AG08396 (cell line): ENCODE data around the gene ACOT2.
"Not testable (repeated sequence)": the region's sequence is repeated elsewhere in the genome, so short reads cannot be mapped to it uniquely, and the experiment has no call there.

Source experiments
- DNase-seq: peaks from one replicate; pipeline ENCODE4 v3.0.0; 2012; ENCODE audit warnings: low spot score, mixed read lengths

The ACOT2 gene, protein sequence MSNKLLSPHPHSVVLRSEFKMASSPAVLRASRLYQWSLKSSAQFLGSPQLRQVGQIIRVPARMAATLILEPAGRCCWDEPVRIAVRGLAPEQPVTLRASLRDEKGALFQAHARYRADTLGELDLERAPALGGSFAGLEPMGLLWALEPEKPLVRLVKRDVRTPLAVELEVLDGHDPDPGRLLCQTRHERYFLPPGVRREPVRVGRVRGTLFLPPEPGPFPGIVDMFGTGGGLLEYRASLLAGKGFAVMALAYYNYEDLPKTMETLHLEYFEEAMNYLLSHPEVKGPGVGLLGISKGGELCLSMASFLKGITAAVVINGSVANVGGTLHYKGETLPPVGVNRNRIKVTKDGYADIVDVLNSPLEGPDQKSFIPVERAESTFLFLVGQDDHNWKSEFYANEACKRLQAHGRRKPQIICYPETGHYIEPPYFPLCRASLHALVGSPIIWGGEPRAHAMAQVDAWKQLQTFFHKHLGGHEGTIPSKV

DNA sequence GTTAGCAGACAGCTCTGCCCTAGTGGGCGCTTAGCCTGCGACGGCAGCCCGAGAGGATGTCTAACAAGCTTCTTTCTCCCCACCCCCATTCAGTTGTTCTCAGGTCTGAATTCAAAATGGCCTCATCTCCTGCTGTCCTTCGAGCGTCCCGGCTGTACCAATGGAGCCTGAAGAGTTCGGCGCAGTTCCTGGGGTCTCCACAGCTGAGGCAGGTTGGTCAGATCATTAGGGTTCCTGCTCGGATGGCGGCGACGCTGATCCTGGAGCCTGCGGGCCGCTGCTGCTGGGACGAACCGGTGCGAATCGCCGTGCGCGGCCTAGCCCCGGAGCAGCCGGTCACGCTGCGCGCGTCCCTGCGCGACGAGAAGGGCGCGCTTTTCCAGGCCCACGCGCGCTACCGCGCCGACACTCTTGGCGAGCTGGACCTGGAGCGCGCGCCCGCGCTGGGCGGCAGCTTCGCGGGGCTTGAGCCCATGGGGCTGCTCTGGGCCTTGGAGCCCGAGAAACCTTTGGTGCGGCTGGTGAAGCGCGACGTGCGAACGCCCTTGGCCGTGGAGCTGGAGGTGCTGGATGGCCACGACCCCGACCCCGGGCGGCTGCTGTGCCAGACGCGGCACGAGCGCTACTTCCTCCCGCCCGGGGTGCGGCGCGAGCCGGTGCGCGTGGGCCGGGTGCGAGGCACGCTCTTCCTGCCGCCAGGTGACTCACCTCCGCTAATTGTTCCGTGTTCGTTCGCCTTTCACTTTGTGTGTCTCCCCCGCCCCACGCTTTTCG lies at the start of gene ACOT2:
Gene ACOT2, plus strand, starts transcription at position 29 of the 774 bp plus-strand sequence. Its CDS starts 28 bp downstream, at position 57.
- peak; percentile 90 for DNase-seq

DNA sequence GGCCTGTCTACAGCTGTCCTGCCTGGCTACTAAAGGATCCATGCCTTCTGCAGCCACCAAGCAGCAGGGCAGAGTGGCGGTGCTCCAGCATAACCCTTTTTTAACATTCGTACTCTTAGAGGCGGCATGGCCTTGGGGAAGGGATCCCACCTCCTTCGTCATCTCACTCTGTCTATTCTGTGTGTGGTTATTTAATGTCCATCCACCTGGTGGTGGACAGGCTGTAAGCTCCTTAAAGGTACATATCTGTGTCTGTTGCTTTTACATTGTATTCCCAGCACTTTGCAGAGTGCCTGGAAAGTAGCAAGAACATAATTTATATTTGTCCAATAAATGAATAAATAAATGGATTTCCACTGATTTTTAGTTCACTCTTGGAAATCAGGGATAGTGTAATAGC lies 47.8 kb upstream of the ACOT2 start:
- no peak for DNase-seq

DNA sequence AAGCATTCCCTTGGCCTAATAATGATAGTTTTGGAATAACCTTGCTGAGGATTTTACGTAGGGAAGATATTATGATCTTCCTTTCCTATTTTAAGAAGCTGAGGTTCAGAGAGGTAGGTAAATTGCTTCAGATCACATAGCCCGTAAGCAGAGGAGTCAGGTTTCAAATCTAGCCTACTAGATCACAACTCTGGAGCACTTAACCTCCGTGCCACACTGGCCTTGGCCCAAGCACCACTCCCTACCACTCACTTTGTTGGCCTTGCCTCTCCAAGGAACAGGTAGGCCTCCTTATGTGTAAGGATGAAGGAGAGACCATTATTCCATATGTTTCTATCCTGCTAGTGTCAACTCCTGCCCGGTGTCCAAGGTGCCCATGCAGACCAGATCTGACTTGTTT lies 44.5 kb upstream of the ACOT2 start:
- DNase-seq: no peak

DNA sequence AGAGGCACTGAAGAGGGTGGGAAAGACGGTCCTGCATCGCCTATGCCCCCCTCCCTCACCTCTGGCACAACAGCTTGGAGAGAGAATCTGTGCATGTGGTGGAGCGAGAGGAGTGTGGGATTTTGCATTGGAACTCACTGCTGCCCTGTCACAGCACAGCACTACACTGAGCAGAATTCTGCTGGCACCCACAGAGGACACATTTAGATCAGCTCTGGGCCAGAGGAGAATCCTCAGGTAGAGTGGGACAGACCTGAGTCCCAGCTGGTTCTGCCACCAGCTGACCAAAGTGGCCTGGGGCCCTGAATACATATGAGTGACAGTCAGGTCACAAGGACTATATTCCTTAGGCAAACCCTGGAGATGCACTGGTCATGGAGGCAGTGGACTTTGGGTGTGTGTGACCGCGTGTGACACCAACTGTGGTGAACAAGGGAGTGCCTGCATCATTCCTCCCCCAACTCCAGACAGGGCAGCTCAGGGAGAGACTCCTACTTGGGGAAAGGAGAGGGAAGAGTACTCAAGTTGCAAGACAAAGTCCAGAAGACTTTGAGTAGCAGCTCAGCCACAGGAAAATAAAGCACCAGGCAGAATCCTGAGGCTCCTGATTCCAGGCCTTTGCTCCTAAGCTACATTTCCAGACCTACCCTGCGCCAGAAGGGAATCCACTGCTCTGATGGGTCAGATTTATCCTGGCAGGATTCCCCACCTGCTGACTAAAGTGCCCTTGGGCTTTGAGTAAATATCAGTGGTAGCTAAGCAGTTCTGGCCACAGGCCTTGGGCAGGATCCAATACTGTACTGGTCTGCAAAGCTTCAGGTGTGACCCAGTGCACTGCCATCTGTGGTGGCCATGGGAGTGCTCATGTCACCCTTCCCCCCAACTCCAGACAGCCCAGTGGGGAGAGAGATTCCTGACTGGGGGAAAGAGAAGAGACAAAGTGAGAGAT lies 42.7 kb upstream of the ACOT2 start:
- DNase-seq: no peak

DNA sequence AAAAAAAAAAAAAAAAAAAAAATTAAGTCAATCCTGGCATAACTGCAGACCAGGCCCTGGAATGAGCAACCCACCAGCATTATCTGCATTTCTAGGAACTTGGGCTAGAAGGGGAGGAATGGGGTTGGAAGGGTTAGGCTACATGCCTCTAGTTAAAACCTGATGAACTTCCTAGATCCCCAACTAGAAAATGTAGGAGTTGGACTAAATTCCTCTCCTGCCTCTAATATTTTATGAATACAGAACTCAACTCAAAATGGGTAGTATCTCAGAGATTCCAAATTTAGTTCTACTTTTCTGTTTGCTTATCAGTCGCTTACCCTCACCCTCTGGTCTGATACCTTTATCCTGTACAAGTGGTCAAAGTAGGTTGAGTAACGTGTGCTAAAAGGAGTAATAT lies 39.7 kb upstream of the ACOT2 start:
- DNase-seq: not testable (repeated sequence)

DNA sequence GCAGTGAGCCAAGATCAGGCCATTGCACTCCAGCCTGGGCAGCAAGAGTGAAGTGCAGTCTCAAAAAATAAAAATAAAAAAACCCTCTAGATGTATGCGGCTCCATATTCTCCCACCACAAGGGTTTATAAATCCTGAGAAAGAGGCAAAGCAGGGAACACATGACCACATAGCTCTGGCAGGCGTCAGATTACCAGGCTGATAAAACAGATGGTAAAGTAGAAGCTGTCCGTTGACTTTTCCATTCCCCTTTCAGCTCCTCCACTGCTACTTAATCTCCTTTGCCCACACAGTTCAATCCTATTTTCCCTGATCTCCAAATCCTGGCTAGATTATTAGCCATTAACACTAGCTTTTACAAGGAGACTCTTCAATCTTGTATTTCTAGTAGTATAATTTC lies 37.0 kb upstream of the ACOT2 start:
- DNase-seq: not testable (repeated sequence)

DNA sequence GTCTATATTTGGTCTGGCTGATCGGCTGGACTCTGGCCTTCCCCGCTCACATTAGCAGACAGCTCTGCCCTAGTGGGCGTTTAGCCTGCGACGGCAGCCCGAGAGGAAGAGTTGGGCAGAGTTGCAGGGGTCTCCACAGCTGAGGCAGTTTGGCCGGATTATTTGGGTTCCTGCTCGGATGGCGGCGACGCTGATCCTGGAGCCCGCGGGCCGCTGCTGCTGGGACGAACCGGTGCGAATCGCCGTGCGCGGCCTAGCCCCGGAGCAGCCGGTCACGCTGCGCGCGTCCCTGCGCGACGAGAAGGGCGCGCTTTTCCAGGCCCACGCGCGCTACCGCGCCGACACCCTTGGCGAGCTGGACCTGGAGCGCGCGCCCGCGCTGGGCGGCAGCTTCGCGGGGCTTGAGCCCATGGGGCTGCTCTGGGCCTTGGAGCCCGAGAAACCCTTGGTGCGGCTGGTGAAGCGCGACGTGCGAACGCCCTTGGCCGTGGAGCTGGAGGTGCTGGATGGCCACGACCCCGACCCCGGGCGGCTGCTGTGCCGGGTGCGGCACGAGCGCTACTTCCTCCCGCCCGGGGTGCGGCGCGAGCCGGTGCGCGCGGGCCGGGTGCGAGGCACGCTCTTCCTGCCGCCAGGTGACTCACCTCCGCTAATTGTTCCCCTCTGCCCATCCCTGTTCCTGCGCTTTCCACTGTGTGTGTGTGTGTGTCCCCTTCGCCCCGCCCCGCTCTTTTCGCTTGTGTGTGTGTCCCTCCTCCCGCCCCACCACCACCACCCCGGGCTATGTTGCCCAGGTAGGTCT lies 31.6 kb upstream of the ACOT2 start:
- DNase-seq: peak; percentile 28

DNA sequence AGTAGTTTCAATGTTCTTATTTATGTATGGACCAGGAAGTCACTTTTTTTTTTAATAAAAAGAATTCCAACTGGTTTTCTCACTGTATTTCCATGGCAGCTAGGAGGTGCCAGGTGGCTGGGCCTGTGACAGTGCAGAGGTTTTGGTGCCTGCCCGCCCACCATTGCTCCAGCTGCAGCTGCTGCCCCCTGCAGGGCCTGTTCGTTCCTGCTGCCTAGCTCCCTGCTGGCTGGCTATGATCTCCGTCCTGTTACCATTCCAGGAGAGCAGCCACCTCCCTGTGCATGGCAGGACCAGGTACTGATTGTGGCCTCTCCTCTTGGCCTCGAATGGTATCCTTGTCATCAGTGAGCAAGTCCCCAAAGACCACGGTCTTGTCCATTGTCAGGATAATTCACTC lies 30.0 kb upstream of the ACOT2 start:
- peak; percentile 38 for DNase-seq

DNA sequence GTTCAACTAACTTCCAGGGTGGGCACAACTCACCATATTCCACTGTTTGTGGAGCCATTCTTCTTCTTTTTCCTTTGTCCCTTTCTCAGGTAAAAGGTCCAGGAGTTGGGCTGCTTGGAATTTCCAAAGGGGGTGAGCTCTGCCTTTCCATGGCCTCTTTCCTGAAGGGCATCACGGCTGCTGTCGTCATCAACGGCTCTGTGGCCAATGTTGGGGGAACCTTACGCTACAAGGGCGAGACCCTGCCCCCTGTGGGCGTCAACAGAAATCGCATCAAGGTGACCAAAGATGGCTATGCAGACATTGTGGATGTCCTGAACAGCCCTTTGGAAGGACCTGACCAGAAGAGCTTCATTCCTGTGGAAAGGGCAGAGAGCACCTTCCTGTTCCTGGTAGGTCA lies 26.1 kb upstream of the ACOT2 start:
- DNase-seq: not testable (repeated sequence)

DNA sequence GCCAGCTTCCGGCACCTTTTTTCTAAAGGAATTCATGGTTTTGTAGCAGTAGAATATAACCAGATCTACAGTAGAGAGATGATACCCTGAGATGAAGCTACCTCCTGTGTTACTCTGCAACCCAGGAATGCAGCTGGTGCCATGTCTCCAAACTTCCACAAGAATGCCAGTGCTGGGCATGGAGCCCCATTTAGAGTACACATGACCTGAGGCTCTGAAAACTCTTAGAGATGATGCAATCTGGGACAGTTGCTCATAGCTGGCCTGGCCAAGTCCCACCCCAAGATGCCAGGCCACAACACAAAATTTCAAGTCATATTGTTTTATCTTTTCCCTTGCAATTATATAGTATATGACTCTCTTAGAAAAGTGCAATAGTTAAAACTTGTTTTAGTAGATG lies 23.7 kb upstream of the ACOT2 start:
- not testable (repeated sequence) for DNase-seq

DNA sequence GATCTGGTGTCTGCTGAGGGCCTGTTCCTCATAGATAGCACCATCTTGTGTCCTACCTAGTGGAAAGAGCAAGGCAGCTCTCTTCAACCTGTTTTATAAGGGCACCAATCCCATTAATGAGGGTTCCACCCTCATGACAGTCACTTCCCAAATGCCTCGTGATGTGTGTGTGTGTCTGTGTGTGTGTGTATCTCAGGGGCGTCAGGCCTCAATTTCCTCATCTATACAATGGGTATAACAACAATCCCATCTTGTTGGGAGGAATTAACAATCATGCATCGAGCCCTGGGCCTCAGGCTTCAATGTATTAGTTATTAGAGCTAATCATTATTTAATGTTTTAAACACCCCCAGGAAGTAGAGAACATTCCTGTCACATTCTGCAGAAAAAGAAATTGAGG lies 19.9 kb upstream of the ACOT2 start:
- DNase-seq: not testable (repeated sequence)

DNA sequence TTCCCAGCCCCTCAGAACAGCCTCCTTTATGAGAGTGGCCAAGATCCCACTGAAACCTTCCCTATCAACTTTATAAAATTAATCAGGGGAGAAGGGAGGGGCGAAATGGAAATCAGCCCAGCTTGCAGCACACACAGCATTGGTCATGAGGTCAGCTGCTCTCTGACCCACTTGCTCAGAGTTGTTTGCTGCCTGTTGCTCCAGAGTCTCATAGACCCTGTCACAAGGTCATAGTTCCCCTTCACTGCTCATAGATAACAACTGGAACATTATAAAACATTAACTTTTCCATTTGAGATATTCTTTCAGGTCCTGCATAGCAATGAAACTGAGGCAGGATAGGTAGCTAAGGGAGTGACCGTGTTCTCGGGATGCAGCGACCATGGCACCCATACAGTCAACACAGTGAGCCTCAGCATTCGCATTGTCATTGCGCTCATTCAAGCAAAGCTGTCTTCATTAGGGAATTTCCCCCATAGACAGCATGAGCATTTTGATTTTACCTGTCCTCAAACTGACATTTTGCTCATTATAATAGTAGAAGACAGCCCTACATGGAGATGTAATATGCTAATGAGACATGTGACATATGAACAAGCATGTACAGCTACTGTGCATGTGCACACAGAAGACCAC lies 19.0 kb upstream of the ACOT2 start:
- DNase-seq: not testable (repeated sequence)

DNA sequence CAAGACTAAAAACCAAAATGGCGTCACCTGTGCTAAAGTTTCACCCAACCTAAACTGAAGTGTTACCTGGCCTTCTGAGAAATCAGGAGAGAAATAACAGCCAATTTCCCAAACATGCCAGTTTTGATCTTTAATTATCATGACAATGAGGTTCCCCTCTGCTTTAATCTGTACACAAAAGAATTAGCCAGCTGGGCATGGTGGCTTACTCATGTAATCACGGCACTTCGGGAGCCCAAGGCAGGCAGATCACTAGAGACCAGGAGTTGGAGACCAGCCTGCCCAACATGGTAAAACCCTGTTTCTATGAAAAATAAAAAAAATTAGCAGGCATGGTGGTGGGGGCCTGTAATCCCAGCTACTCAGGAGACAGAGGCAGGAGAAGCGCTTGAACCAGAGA lies 15.2 kb upstream of the ACOT2 start:
- no peak for DNase-seq

DNA sequence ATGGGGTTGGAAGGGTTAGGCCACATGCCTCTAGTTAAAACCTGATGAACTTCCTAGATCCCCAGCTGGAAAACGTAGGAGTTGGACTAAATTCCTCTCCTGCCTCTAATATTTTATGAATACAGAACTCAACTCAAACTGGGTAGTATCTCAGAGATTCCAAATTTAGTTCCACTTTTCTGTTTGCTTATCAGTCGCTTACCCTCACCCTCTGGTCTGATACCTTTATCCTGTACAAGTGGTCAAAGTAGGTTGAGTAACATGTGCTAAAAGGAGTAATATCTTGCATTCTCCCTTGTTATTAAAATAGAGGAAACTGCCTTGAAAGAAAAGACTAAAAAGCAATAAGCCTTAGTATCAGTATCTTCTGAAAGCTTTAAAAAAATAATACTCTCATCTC lies 11.8 kb upstream of the ACOT2 start:
- not testable (repeated sequence) for DNase-seq

DNA sequence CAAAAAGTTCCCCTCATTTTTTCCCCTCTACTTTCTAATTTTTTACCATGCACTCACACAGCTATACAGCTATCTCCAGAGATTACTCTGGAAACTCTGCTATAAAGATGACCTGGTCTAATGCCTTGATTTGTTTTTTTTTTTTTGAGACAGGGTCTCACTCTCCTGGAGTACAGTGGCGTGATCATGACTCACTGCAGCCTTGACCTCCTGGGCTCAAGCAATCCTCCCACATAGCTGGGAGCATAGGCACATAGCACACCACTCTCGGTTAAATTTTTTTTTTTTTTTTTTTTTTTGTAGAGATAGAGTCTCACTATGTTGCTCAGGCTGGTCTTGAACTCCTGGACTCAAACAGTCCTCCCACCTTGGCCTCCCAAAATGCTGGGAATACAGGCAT lies 10.8 kb upstream of the ACOT2 start:
- DNase-seq: not testable (repeated sequence)

DNA sequence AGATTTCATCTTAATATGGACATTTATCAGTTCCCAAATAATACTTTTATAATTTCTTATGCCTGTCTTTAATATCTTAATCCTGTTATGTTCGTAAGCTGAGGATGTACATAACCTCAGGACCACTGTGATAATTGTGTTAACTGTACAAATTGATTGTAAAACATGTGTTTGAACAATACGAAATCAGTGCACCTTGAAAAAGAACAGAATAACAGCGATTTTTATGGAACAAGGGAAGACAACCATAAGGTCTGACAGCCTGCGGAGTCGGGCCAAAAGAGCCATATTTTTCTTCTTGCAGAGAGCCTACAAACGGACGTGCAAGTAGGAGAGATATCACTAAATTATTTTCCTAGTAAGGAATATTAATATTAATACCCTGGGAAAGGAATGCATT lies 6.8 kb upstream of the ACOT2 start:
- not testable (repeated sequence) for DNase-seq

DNA sequence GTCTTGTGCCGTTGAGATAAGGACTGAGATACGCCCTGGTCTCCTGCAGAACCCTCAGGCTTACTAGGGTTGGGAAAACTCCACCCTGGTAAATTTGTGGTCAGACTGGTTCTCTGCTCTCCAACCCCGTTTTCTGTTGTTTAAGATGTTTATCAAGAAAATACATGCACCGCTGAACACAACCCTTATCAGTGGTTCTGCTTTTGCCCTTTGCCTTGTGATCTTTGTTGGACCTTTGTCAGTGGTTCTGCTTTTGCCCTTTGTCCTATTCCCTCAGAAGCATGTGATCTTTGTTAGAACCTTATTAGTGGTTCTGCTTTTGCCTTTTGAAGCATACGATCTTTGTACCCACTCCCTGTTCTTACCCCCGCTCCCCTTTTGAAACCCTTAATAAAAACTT lies 6.3 kb upstream of the ACOT2 start:
- DNase-seq: not testable (repeated sequence)

DNA sequence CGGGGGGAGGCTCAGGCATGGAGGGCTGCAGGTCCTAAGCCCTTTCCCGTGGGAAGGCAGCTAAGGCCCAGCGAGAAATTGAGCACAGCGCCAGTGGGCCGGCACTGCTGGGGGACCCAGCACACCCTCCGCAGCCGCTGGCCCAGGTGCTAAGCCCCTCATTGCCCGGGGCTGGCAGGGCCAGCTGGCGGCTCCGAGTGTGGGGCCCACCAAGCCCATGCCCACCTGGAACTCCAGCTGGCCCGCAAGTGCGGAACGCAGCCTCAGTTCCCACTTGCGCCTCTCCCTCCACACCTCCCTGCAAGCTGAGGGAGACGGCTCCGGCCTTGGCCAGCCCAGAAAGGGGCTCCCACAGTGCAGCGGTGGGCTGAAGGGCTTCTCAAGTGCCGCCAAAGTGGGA lies 2.6 kb upstream of the ACOT2 start:
- DNase-seq: not testable (repeated sequence)

DNA sequence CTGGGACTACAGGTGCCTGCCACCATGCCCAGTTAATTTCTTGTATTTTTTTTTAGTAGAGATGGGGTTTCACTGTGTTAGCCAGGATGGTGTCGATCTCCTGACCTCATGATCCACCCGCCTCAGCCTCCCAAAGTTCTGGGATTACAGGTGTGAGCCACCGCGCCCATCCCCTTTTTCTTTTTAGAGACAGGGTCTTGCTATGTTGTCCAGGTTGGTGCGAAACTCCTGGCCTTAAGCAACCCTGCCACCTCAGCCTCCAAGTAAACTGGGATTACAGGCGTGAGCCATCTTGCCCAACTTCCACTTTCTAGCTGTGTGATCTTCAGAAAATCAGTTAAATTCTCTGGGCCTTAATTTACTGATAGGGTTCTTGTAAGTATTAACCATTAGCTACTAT lies 2.1 kb upstream of the ACOT2 start:
- not testable (repeated sequence) for DNase-seq

DNA sequence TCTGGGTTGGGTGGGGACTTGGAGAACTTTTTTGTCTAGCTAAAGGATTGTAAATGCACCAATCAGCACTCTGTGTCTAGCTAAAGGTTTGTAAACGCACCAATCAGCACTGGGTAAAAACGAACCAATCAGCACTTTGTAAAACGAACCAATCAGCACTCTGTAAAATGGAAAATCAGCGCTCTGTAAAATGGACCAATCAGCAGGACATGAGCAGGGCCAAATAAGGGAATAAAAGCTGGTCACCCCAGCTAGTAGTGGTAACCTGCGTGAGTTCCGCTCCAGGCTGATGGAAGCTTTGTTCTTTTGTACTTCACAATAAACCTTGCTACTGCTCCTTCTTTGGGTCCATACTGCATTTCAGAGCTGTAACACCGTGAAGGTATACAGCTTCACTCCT lies 1.7 kb upstream of the ACOT2 start:
- DNase-seq: no peak
